ENCODE measurements around the gene MOCS3.

DNA sequence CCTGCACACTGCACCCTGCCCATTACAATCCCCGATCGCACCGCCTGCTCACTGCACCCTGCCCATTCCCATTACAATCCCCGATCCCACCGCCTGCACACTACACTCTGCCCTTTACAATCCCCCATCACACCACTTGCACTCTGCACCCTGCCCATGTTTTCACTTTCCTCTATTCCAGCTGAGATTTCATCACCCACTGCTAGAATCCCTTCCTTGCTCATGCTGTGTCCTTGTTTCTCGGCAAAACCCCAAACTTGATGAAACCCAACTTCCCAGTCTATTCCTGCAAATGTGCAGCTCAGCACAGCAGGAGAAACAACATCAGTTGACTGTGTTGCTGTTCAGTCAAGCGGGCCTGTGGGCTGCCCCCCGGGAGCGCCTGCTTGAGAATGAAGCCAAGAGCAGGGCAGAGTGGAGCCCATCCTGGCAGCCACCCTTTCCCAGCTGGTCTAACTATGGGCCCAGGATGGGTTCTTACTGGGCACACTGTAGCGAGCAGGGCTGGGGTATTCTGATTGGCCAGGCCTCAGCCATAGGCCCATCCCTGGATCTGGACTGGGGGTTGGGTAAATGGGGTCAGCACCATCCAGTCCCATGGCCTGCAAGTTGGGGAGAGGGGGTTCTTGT is 17.2 kb downstream of the MOCS3 start:
- TF ChIP-seq POLR2AphosphoS5 (IDR thresholded peaks at IDR 0.05; ENCODE audit: low read depth, low read length) (no peak), TAF1 (IDR thresholded peaks at IDR 0.05; ENCODE audit: borderline replicate concordance, insufficient read depth, low read length) (no peak), REST (IDR thresholded peaks at IDR 0.05; ENCODE audit: insufficient read depth in 1 of 2, low read depth in 2 of 2, low read length in 2 of 2) (no peak), SIN3A (IDR thresholded peaks at IDR 0.05; ENCODE audit: borderline replicate concordance, insufficient read depth, low read length) (no peak), FOXP2 (optimal IDR thresholded peaks at IDR 0.05; ENCODE audit: borderline replicate concordance, extremely low read depth, extremely low read length, insufficient read depth) (no peak)

Data from PFSK-1 (cell line).